AG04449 (cell line): Measurements from ENCODE around the gene BRD3.

Source experiments
- CTCF ChIA-PET: fragments of 350-600 bp; formaldehyde crosslinking; extraction: SDS; loops from one replicate; lab custom pipeline; 2021; ENCODE audit warnings: antibody characterized with exemption; lab: Yijun Ruan, JAX
- POLR2A ChIA-PET: fragments of 400-600, 350-600 bp; formaldehyde crosslinking; extraction: SDS; loops from one replicate; lab custom pipeline; 2020; ENCODE audit warnings: antibody characterized with exemption, inconsistent platforms; lab: Yijun Ruan, JAX
- DNase-seq: peaks from one replicate; pipeline ENCODE4 v3.0.0-alpha.2; 2010; ENCODE audit warnings: low read depth, low spot score
- H3K4me3 ChIP-seq: 2 replicates; pipeline ENCODE4 v1.5.1; 2011; ENCODE audit warnings: low read depth, mild to moderate bottlenecking, control low read depth, low read length
- CTCF ChIP-seq: IDR thresholded peaks from one replicate; pipeline ENCODE4 v1.5.1; 2011; ENCODE audit warnings: mild to moderate bottlenecking, moderate library complexity, low read length, control low read depth, inconsistent platforms; ENCODE audit not compliant: insufficient read depth; ENCODE audit errors: missing control alignments

The BRD3 gene

GRCh38 chr9:134052941-134053340 lies 14.9 kb downstream of the BRD3 start:
- ChIA-PET POLR2A (no interaction called here), CTCF (no interaction called here)
- TF ChIP-seq CTCF, result no peak
- no peak for DNase-seq
- H3K4me3 ChIP-seq, result no peak overlapping the region

DNA sequence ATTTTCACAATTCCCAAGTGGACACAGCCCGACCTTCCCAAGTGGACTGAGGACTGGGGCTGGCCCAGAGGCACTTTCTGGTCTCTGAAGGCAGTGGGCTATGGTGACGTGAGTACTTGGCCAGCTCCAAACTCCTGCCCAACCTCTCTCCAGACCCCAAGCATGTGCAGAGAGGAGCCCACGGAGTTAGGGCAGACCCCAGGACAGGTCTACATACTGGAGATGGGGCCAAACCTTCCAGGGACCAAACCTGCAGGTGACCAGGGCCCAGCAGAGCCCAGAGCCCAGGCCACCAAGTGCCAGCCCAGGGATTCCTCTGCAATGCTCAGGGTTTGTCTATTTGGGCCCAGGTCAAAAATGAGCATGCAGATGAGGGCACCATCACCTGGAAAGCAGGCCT lies 15.3 kb downstream of the BRD3 start:
- DNase-seq, result no peak
- CTCF ChIA-PET, result interaction anchor here (0.8 kb wide), 1 partner anchor 9 kb away, joined by 3 read pairs; no protein-coding TSS in a partner anchor

GRCh38 chr9:134051319-134051718 lies 16.5 kb downstream of the BRD3 start:
- no peak for DNase-seq
- ChIA-PET CTCF (interaction anchor here (1.4 kb wide), 1 partner anchor 13 kb away, joined by 3 read pairs; no protein-coding TSS in a partner anchor), POLR2A (interaction anchor here (0.6 kb wide), 1 partner anchor 18 kb away, joined by 3 read pairs; no protein-coding TSS in a partner anchor)
- no peak for TF ChIP-seq CTCF
- H3K4me3 ChIP-seq, result no peak overlapping the region

More for the DNA sequence above, 15.3 kb downstream of the BRD3 start:
- no peak for TF ChIP-seq CTCF
- no peak overlapping the region for H3K4me3 ChIP-seq
- POLR2A ChIA-PET, result no interaction called here

DNA sequence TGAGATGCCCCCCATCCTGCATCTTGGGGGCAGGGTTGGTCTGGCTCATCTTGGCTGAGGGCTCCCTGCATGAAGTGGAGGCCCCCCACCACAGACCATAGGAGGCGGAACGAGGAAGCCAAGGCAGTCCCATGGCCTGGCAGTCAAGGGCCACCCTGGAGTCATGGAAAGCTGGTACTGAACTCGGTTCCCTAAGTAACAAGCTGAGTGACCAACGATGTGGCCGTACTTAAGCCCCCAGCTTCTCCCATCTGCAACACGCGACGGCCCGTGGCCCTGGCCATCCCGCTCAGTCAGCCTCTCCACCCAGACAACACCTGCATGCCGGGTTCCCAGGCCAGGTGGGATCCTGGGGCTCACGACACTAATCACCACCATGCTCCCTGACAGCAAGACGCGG lies 17.1 kb downstream of the BRD3 start:
- TF ChIP-seq CTCF, result no peak
- CTCF ChIA-PET, result interaction anchor here (1.4 kb wide), 1 partner anchor 13 kb away, joined by 3 read pairs; no protein-coding TSS in a partner anchor
- H3K4me3 ChIP-seq, result no peak overlapping the region
- POLR2A ChIA-PET, result no interaction called here
- no peak for DNase-seq

- TF ChIP-seq CTCF, result no peak
- no peak for DNase-seq
- ChIA-PET POLR2A (no interaction called here), CTCF (interaction anchor here (1.4 kb wide), 1 partner anchor 14 kb away, joined by 3 read pairs; no protein-coding TSS in a partner anchor)
- no peak overlapping the region for H3K4me3 ChIP-seq
These were observed 17.8 kb downstream of the BRD3 start for GRCh38 chr9:134049772-134050588.

DNA sequence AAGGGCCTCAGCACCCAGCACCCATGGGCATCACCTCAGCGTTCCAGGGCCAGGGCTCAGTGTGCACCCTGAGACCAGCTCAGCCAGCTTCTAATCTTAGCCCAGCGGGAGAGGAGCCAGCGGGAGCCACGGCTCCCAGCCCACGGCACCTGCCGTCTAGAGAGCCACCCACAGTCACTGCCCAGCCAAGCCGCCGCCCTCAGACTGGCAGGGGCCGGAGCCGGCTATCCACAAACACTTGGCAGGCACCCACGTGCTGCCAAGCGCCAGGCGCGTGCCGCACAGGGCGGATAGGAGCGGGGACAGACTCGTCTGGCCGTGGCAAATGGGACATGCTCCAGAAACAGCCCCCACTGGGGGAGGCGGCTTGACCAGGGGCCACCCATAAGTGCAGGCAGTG lies 18.6 kb downstream of the BRD3 start:
- H3K4me3 ChIP-seq, result no peak overlapping the region
- CTCF ChIA-PET, result no interaction called here
- TF ChIP-seq CTCF, result no peak
- POLR2A ChIA-PET, result no interaction called here
- no peak for DNase-seq
